ENCODE results near the gene DHRS9.

The DHRS9 gene

GRCh38 chr2:169073211-169073962 lies 4.0 kb downstream of the DHRS9 start:
- DNase-seq (no peak), ATAC-seq (replicated peaks) (no peak)
- H3K4me3 Mint-ChIP-seq = no peak overlapping the region
- H3K36me3 Mint-ChIP-seq (ENCODE audit: insufficient read depth) = no peaks in the 10 kb centered on the region
- H3K27ac Mint-ChIP-seq = peak overlapping the region in 1 of 2 donors; percentile 63
- H3K9me3 Mint-ChIP-seq = no peaks in the 10 kb centered on the region
- H3K27me3 Mint-ChIP-seq = peaks cover 0 to 8% of the 10 kb centered on the region in 2 donors
- peaks cover 4% of the 10 kb centered on the region in 2 donors for H3K4me1 Mint-ChIP-seq (ENCODE audit: low read depth in 2 of 2)

- H3K4me3 Mint-ChIP-seq = no peak overlapping the region
Observed at GRCh38 chr2:169073963-169074751, 4.8 kb downstream of the DHRS9 start.

GRCh38 chr2:169077674-169078240 lies 8.4 kb downstream of the DHRS9 start:
- Mint-ChIP-seq H3K4me3 (no peak overlapping the region), H3K4me1 (ENCODE audit: low read depth in 2 of 2) (peaks cover 0 to 4% of the 10 kb centered on the region in 2 donors), H3K27me3 (no peaks in the 10 kb centered on the region), H3K9me3 (no peaks in the 10 kb centered on the region), H3K27ac (no peak overlapping the region), H3K36me3 (ENCODE audit: insufficient read depth) (no peaks in the 10 kb centered on the region)
- ATAC-seq (replicated peaks) = no peak
- DNase-seq = no peak

More at GRCh38 chr2:169073963-169074751, 4.8 kb downstream of the DHRS9 start:
- Mint-ChIP-seq H3K36me3 (ENCODE audit: insufficient read depth) (no peaks in the 10 kb centered on the region), H3K27me3 (peaks cover 0 to 8% of the 10 kb centered on the region in 2 donors), H3K9me3 (no peaks in the 10 kb centered on the region), H3K4me1 (ENCODE audit: low read depth in 2 of 2) (peaks cover 4% of the 10 kb centered on the region in 2 donors), H3K27ac (no peak overlapping the region)
- DNase-seq = no peak
- no peak for ATAC-seq (replicated peaks)

- H3K9me3 Mint-ChIP-seq = no peaks in the 10 kb centered on the region
- no peak for DNase-seq
Observed at GRCh38 chr2:169080250-169081069, 11.1 kb downstream of the DHRS9 start.

GRCh38 chr2:169081551-169081950 lies 12.2 kb downstream of the DHRS9 start:
- Mint-ChIP-seq H3K4me1 (ENCODE audit: low read depth in 2 of 2) (no peaks in the 10 kb centered on the region), H3K9me3 (peaks cover 0 to 10% of the 10 kb centered on the region in 2 donors)
- ATAC-seq (replicated peaks) = no peak

More at GRCh38 chr2:169080250-169081069, 11.1 kb downstream of the DHRS9 start:
- no peaks in the 10 kb centered on the region for H3K36me3 Mint-ChIP-seq (ENCODE audit: insufficient read depth)
- H3K4me3 Mint-ChIP-seq = no peak overlapping the region
- ATAC-seq (replicated peaks) = no peak
- no peaks in the 10 kb centered on the region for H3K4me1 Mint-ChIP-seq (ENCODE audit: low read depth in 2 of 2)
- H3K27me3 Mint-ChIP-seq = no peaks in the 10 kb centered on the region
- no peak overlapping the region for H3K27ac Mint-ChIP-seq

GRCh38 chr2:169082995-169083394 lies 13.6 kb downstream of the DHRS9 start:
- Mint-ChIP-seq H3K36me3 (ENCODE audit: insufficient read depth) (no peaks in the 10 kb centered on the region), H3K27me3 (peaks cover 6 to 12% of the 10 kb centered on the region in 2 donors), H3K9me3 (peaks cover 0 to 11% of the 10 kb centered on the region in 2 donors), H3K4me1 (ENCODE audit: low read depth in 2 of 2) (no peaks in the 10 kb centered on the region), H3K27ac (no peak overlapping the region), H3K4me3 (no peak overlapping the region)
- DNase-seq (no peak), ATAC-seq (replicated peaks) (no peak)

More at GRCh38 chr2:169081551-169081950, 12.2 kb downstream of the DHRS9 start:
- no peak for DNase-seq
- H3K27me3 Mint-ChIP-seq = peaks cover 4 to 11% of the 10 kb centered on the region in 2 donors
- no peaks in the 10 kb centered on the region for H3K36me3 Mint-ChIP-seq (ENCODE audit: insufficient read depth)
- H3K4me3 Mint-ChIP-seq = no peak overlapping the region
- peak overlapping the region in 1 of 2 donors; percentile 62 for H3K27ac Mint-ChIP-seq

GRCh38 chr2:169086893-169087467 lies 17.6 kb downstream of the DHRS9 start:
- Mint-ChIP-seq H3K36me3 (ENCODE audit: insufficient read depth) (no peaks in the 10 kb centered on the region), H3K9me3 (peaks cover 0 to 11% of the 10 kb centered on the region in 2 donors), H3K27ac (no peak overlapping the region), H3K27me3 (peaks cover 18 to 24% of the 10 kb centered on the region in 2 donors), H3K4me1 (ENCODE audit: low read depth in 2 of 2) (no peaks in the 10 kb centered on the region), H3K4me3 (no peak overlapping the region)
- DNase-seq = no peak
- no peak for ATAC-seq (replicated peaks)

- DNase-seq = no peak
- Mint-ChIP-seq H3K27me3 (peaks cover 18 to 24% of the 10 kb centered on the region in 2 donors), H3K4me3 (no peak overlapping the region), H3K36me3 (ENCODE audit: insufficient read depth) (no peaks in the 10 kb centered on the region), H3K4me1 (ENCODE audit: low read depth in 2 of 2) (no peaks in the 10 kb centered on the region), H3K9me3 (peaks cover 0 to 11% of the 10 kb centered on the region in 2 donors), H3K27ac (no peak overlapping the region)
- ATAC-seq (replicated peaks) = no peak
Observed at GRCh38 chr2:169087757-169088379, 18.5 kb downstream of the DHRS9 start.

GRCh38 chr2:169089182-169089581 lies 19.8 kb downstream of the DHRS9 start:
- Mint-ChIP-seq H3K4me3 (no peak overlapping the region), H3K4me1 (ENCODE audit: low read depth in 2 of 2) (no peaks in the 10 kb centered on the region), H3K9me3 (peaks cover 0 to 11% of the 10 kb centered on the region in 2 donors), H3K27ac (no peak overlapping the region), H3K36me3 (ENCODE audit: insufficient read depth) (no peaks in the 10 kb centered on the region), H3K27me3 (peaks cover 18 to 24% of the 10 kb centered on the region in 2 donors)
- DNase-seq = no peak
- ATAC-seq (replicated peaks) = no peak

GRCh38 chr2:169090133-169090820 lies 20.9 kb downstream of the DHRS9 start:
- no peak for ATAC-seq (replicated peaks)
- Mint-ChIP-seq H3K27me3 (peaks cover 18 to 24% of the 10 kb centered on the region in 2 donors), H3K4me1 (ENCODE audit: low read depth in 2 of 2) (peaks cover under 1% of the 10 kb centered on the region in 2 donors), H3K36me3 (ENCODE audit: insufficient read depth) (no peaks in the 10 kb centered on the region), H3K9me3 (peaks cover 0 to 11% of the 10 kb centered on the region in 2 donors), H3K27ac (no peak overlapping the region), H3K4me3 (no peak overlapping the region)
- no peak for DNase-seq

- Mint-ChIP-seq H3K9me3 (peaks cover 0 to 4% of the 10 kb centered on the region in 2 donors), H3K27ac (no peak overlapping the region), H3K36me3 (ENCODE audit: insufficient read depth) (no peaks in the 10 kb centered on the region), H3K27me3 (peaks cover 16 to 17% of the 10 kb centered on the region in 2 donors), H3K4me1 (ENCODE audit: low read depth in 2 of 2) (peaks cover 3 to 9% of the 10 kb centered on the region in 2 donors), H3K4me3 (no peak overlapping the region)
- ATAC-seq (replicated peaks) (no peak), DNase-seq (no peak)
Observed at GRCh38 chr2:169091256-169091655, 21.9 kb downstream of the DHRS9 start.

All from effector memory CD8-positive, alpha-beta T cell (primary cell).